ENCODE data around the gene CCT5.
"Not testable (repeated sequence)": the region's sequence is repeated elsewhere in the genome, so short reads cannot be mapped to it uniquely, and the experiment has no call there.

CCT5 gene

DNA sequence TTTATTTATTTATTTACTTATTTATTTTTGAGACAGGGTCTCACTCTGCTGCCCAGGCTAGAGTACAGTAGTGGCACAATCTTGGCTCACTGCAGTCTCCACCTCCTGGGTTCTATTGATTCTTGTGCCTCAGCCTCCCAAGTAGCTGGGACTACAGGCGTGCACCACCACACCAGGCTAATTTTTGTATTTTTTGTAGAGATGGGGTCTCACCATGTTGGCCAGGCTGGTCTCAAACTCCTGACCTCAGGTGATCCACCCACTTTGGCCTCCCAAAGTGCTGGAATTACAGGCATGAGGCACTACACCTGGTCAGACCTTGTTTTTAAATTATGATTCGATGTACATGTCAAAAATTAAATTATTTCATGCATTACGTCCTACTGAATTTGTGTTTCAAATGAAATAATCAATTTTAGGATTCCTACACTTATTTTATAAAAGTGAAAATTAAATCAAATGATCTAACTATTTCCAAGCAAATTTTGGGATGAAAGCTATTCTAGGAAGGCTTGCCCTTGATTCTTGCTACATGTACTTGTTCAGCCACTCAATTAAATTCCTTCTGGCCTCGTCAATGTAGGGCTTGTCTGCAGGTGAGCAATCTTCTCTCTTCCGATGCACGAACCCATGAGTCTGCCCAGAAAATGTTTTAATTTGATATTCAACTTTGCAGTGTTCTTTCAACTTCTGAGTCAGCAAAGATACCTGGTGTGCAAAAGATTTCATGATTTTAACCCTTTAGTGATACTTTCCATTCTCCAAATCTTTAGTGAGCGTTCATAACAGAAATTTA, 30.0 kb downstream of the CCT5 start:
- peaks cover 14% of the 10 kb centered on the region for H3K4me1 Mint-ChIP-seq
- peaks cover 8% of the 10 kb centered on the region for H3K27me3 Mint-ChIP-seq
- H3K27ac Mint-ChIP-seq, result no peak overlapping the region
- ATAC-seq (no peak), DNase-seq (no peak)
- no peaks in the 10 kb centered on the region for H3K9me3 Mint-ChIP-seq
- no peak overlapping the region for H3K4me3 Mint-ChIP-seq

DNA sequence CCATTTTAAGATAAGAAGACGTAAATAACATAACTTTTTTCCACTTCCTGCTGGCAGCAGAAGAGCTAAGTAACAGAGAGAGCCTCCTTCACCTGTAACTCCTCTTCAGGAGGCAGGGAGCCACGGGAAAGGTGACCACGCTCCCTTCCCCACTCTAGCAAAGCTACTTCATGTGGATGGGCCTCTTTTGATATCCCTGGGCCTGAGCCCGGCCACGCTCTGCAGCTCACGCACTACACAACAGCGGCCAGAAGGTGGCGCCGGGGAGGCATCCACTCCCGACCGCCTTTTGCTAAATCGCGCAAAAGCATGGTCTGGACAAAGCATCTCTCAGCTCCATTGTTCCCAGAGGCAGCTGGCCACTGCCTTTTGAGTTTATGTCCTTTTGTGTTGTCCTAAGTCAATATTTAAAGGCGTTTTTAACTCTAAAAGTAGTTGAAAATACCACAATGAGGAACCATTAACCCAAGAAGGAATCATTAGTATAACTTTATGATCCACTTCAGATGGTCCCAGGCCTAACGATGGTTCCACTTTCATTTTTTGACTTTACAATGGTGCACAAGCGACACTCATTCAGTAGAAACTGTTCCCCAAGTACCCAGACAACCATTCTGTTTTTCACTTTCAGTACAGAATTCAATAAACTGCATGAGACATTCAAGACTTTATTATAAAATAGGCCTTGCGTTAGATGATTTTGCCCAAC, 34.0 kb downstream of the CCT5 start:
- H3K27me3 Mint-ChIP-seq, result no peaks in the 10 kb centered on the region
- H3K9me3 Mint-ChIP-seq, result no peaks in the 10 kb centered on the region
- DNase-seq, result peak; percentile 74 to 77
- H3K4me1 Mint-ChIP-seq, result peaks cover 12% of the 10 kb centered on the region
- ATAC-seq, result peak; percentile 96
- H3K4me3 Mint-ChIP-seq, result no peak overlapping the region
- peak overlapping the region in 1 of 2 donors; percentile 78 for H3K27ac Mint-ChIP-seq

DNA sequence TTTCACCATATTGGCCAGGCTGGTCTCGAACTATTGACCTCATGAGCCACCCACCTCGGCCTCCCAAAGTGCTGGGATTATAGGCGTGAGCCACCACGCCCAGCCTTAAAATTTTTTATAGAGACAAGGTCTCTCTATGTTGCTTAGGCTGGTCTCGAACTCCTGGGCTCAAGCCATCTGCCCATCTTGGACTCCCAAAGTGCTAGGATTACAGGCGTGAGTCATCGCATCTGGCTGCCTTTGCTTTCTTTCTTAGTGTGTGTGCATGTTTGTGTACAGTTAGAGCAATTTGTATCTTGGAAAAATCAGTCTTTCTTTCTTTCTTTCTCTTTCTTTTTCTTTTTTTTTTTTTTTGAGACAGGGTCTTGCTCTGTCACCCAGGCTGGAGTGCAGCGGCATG, 35.3 kb downstream of the CCT5 start:
- H3K4me3 Mint-ChIP-seq, H3K9me3 Mint-ChIP-seq, H3K27ac Mint-ChIP-seq, H3K27me3 Mint-ChIP-seq, ATAC-seq, DNase-seq: not testable (repeated sequence)
- H3K4me1 Mint-ChIP-seq, result peaks cover 12% of the 10 kb centered on the region

DNA sequence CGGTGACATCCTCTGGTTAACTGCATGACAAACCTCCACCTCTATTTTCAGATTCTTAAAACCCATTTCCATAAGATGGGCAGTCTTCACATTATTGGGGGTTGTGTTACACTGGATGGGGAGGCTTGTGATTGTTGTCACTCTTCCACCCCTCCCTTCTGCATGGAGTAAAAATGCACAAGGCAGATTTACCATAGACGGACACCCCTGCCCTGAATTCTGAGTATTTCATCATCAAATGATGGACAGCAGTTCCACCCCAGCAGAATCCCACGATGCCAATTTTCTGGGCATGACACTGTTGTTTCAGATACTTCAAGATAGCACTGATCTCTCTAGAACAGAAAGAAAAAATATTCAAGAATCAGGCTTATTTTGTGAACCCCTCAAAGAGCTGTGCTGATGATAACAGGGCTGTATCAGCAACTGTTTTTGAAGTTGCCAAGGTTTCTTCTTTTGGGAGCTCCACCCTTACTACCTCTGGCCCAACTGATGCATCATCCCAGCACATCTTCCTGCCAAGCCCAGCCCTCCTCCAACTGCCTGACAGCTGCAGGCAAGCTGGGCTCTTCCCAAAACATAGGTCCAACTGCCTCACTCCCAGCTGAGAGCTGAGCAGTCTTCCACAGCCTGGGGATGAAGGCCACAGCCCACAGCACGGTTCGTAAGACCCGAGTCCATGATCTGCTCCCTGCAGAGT, 36.2 kb downstream of the CCT5 start:
- H3K27me3 Mint-ChIP-seq, result no peaks in the 10 kb centered on the region
- H3K4me1 Mint-ChIP-seq, result peaks cover 12% of the 10 kb centered on the region

DNA sequence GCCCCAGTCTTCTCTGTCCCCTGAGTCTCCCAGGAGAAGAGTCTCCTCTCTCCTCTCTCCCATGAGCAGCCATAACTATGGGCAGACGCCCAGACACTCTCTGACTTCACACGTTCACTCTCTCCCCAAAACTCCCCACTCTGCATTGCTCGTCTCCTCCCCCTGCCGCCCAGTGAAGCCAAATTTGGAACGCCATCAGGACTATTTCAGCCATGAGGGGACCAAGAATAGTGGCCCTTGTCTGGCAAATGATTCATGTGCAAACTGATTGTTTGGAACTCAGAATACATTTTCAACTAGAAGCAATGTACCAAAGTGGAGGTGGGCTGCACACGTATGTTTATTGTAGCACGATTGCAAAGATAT, 36.8 kb downstream of the CCT5 start:
- Mint-ChIP-seq H3K9me3 (no peaks in the 10 kb centered on the region), H3K27ac (no peak overlapping the region), H3K4me3 (no peak overlapping the region), H3K27me3 (no peaks in the 10 kb centered on the region), H3K4me1 (peaks cover 12% of the 10 kb centered on the region)
- DNase-seq, result no peak
- no peak for ATAC-seq

More for the DNA sequence above, 36.2 kb downstream of the CCT5 start:
- DNase-seq, result no peak
- Mint-ChIP-seq H3K9me3 (no peaks in the 10 kb centered on the region), H3K27ac (no peak overlapping the region), H3K4me3 (no peak overlapping the region)
- no peak for ATAC-seq

DNA sequence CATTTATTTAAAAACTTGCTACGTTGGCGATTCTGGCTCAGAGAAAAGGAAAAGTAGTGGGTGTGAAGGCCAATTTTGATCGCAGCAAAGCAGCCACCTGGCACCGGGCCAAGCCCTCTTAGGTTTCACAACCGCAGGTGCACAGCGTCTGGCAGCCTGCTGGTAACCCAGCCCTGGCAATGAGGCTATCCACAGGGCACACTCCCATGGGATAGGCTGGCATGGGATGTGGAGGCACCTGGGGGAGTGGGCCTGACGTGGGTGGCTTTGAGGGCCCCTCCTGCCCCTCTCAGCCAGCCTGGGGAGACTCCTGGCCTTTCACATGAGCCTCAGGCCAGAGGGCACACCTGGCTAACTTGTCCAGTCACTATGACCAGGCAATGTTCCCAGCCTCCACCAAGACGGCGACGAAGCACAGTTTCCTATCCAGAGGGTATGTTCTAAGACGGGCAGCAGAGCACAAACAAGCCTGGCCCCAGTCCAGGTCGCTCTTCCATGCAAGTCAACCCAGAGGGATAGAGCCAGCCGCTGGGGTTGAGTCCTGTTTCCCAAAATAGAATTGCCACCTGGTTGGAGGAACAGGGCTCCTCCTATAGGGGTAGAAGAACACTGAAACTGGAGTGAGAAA, 38.6 kb downstream of the CCT5 start:
- H3K27me3 Mint-ChIP-seq, result peaks cover 8% of the 10 kb centered on the region
- no peak for ATAC-seq
- H3K27ac Mint-ChIP-seq, result no peak overlapping the region
- no peak overlapping the region for H3K4me3 Mint-ChIP-seq
- no peaks in the 10 kb centered on the region for H3K9me3 Mint-ChIP-seq
- peaks cover 10% of the 10 kb centered on the region for H3K4me1 Mint-ChIP-seq
- peak; percentile 22 to 33 for DNase-seq

DNA sequence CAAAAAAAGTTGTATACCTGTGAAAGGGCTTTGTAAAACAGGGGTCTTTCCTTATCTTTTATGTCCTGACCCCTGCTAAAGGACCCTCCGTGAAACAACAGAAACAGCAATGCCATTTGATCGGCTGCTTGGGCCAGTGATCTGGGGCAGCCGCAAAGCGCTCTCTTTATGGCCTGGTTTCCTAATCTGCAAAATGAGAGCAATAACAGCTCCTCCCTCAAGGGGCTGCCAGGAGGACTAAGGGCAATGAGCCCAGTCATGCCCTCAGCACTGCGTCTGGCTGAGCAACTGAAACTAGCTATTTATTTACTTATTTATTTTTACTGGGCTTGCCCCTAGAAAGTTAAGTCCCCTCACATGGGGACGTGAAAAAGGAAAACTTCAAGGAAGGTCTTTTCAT, 39.3 kb downstream of the CCT5 start:
- Mint-ChIP-seq H3K4me1 (peaks cover 7% of the 10 kb centered on the region), H3K4me3 (no peak overlapping the region), H3K27ac (no peak overlapping the region), H3K27me3 (peaks cover 14% of the 10 kb centered on the region), H3K9me3 (no peaks in the 10 kb centered on the region)
- no peak for DNase-seq
- ATAC-seq, result no peak

DNA sequence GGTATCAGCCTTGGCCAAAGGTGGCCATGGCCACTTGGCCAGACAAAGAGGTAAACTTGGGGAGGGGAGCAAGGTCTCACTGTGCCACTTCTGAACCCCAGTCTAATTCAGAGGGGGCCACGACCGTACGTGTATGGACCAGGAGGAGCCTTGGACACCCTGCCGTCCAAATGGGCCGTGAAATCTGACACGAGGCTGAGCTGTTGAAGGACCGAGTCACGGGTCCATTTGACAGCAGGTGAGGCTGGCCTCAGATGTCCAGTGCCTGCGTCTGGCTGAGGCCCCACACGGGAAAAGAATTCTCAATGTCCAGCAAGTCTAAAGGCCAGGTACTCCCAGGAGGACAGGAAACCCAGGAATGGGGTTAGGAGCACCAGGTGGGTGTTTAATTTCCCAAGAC, 39.9 kb downstream of the CCT5 start:
- peaks cover 17% of the 10 kb centered on the region for H3K27me3 Mint-ChIP-seq
- no peaks in the 10 kb centered on the region for H3K9me3 Mint-ChIP-seq
- DNase-seq (no peak), ATAC-seq (no peak)
- H3K4me1 Mint-ChIP-seq, result peaks cover 7% of the 10 kb centered on the region
- no peak overlapping the region for H3K27ac Mint-ChIP-seq
- H3K4me3 Mint-ChIP-seq, result no peak overlapping the region

DNA sequence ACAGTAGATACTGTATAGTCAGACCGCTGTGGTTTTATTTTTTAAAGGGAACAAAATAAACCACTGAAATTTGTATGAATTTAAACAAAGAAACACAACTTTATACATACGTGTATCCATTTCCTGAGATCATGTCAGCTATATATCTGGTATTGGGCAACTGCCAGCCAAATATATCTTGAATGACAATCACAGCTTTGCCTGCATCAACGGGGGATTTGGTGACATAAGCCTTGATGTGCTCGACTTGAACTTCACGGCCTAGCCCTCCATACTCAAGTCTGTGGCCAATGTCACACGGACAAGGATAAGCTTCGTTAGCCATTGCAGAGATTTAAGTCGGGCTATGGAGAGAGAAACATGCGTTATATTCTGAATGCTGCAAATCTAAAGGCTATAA, 40.4 kb downstream of the CCT5 start:
- Mint-ChIP-seq H3K27me3 (peaks cover 17% of the 10 kb centered on the region), H3K4me3 (no peak overlapping the region), H3K4me1 (peaks cover 7% of the 10 kb centered on the region), H3K27ac (no peak overlapping the region), H3K9me3 (no peaks in the 10 kb centered on the region)
- DNase-seq, result no peak
- ATAC-seq, result no peak

DNA sequence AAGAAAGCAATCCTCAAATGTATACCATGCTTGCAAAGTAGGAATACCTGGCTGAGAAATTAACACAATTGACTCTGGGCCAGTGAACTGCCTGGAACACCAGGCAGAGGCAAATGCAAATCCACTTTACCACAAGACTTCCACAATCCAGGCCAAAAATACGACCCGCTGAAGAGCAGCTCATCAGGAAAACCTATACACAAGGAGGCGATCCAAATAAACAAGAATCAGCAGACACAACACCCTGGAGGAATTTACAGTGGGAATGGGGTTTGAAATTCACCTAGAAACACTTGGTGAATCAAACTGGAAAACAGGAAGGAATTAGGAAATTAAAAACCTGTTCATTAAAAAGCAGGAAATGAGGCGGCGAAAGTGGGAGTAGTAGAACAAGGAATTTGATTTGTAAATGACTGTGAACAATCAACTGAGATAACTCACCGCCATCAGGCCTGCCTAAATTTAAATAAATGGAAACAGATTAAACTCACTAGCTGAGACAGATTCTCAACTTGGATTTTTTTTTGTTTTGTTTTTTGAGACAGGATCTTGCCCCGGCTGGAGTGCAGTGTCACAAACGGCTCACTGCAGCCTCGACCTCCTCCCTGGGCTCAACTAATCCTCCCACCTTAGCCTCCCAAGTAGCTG, 41.7 kb downstream of the CCT5 start:
- Mint-ChIP-seq H3K27ac (no peak overlapping the region), H3K4me1 (peaks cover 7% of the 10 kb centered on the region), H3K9me3 (no peaks in the 10 kb centered on the region), H3K27me3 (peaks cover 24% of the 10 kb centered on the region), H3K4me3 (no peak overlapping the region)
- ATAC-seq (no peak), DNase-seq (no peak)

DNA sequence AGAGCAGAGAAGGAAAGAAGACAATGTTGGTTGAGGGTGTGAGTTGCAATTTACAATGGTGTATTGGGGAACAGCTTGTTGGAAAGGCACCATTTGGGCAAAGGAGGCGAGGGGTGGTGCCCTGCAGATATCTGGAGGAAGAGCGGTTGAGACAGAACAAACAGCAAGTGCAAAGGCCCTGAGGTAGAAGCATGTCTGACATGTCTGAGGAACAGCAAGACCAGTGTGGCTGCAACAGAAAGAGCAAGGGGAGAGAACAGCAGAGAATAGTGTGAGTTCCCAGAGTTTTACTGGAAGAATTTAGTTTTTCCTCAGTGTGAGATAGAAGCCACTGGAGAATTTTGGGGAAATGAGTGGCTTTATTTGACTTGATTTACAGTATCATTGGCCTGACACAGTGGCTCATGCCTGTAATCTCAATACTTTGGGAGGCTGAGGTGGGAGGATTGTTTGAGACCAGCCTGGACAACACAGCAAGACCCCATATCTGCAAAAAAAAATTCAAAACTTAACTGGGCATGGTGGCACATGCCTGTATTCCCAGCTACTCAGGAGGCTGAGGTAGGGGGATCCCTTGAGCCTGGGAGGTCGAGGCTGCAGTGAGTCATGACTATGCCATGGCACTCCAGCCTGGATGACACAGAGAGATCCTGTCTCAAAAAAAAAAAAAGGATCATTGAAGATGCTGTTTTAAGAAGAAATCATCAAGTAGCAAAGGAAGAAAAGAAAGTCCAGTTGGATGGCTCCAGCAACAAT, 44.0 kb downstream of the CCT5 start:
- peaks cover 30% of the 10 kb centered on the region for H3K27me3 Mint-ChIP-seq
- H3K9me3 Mint-ChIP-seq, result no peaks in the 10 kb centered on the region
- ATAC-seq, result no peak
- H3K4me1 Mint-ChIP-seq, result no peaks in the 10 kb centered on the region
- H3K4me3 Mint-ChIP-seq, result no peak overlapping the region
- no peak for DNase-seq
- no peak overlapping the region for H3K27ac Mint-ChIP-seq

DNA sequence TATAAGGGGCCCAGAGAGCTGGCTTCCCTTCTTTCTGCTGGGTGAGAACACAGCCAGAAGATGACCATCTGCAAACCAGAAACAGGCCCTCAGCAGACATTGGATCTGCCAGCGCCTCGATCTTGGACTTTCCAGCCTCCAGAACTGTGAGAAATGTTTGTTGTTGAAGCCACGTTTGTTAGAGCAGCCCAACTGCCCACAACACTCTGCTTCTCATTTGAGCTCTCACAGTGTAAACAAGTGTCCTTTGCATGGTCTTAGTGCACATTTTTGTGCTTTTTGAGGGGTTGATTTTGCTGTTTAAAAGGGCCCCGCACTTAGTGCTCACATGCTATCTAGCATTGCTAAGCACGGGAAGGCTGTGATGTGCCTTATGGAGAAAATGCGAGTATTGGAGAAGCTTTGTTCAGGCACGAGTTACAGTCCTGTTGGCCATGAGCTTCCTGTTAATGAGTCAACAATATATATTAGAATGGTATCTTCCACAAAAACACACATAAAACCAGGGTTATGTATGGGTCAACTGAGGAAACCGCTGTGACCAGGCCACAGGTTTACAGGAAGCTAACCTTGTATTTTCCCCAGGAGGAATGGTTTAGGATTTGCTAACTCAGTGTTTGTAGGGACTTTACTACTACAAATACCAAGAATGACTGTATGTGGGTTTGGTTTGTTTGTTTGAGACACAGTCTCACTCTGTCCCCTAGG, 45.7 kb downstream of the CCT5 start:
- H3K4me1 Mint-ChIP-seq, result no peaks in the 10 kb centered on the region
- DNase-seq, result no peak
- no peak for ATAC-seq
- peaks cover 30% of the 10 kb centered on the region for H3K27me3 Mint-ChIP-seq
- H3K27ac Mint-ChIP-seq, result no peak overlapping the region
- no peaks in the 10 kb centered on the region for H3K9me3 Mint-ChIP-seq
- no peak overlapping the region for H3K4me3 Mint-ChIP-seq

DNA sequence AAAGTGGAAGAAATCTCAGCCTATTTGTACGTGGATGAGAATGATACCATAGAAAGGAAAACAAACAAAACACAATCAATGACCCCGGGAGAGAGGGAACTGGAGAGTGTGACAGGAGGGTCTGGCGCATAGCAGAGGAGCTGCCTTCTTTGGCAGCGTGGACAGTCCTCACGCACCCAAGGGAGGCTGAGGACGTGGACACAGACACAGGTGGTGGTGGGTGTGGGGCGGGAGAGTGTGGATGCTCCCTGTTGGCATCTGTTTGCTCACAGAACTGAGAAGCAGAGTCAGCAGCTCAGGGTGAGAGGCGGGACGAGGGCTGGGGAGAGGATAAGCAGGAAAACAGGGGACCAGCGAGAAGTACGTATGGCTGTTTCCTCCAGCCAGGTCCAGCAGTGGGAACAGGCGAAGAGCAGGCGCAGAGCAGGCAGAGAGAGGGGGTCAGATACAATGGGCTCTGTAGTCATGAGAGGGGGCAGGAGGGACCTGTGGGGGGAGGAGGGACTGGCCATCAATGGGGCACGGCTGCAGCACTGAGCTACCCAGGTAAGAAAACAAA, 47.6 kb downstream of the CCT5 start:
- DNase-seq (no peak), ATAC-seq (no peak)
- no peak overlapping the region for H3K4me3 Mint-ChIP-seq
- H3K4me1 Mint-ChIP-seq, result no peaks in the 10 kb centered on the region
- H3K9me3 Mint-ChIP-seq, result no peaks in the 10 kb centered on the region
- no peak overlapping the region for H3K27ac Mint-ChIP-seq
- peaks cover 30% of the 10 kb centered on the region for H3K27me3 Mint-ChIP-seq

DNA sequence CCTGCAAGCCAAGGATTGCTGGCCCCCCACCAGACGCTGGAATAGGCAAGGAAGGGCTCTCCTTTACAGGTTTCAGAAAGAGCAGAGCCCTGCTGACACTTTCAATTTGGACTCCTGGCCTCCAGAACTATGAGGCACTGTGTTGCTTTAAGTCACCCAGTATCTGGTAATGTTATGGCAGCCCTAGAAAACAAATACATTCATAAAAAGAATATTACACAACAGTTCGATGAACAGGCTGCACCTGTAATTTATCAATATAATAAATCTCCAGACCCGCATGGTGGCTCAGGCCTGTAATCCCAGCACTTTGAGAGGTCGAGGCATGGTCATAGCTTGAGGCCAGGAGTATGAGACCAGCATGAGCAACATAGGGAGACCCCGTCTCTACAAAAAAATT, 50.2 kb downstream of the CCT5 start:
- peaks cover 17% of the 10 kb centered on the region for H3K27me3 Mint-ChIP-seq
- H3K9me3 Mint-ChIP-seq, result no peaks in the 10 kb centered on the region
- no peaks in the 10 kb centered on the region for H3K4me1 Mint-ChIP-seq
- no peak overlapping the region for H3K4me3 Mint-ChIP-seq
- H3K27ac Mint-ChIP-seq, result no peak overlapping the region
- ATAC-seq, result no peak
- DNase-seq, result no peak

Data from stimulated activated naive CD8-positive, alpha-beta T cell treated with anti-CD3 and anti-CD28 coated beads, Interleukin-15, amount 100 ng/mL, for 72 hours (primary cell).